Retinal pigment epithelial cell (primary cell): ENCODE results near the gene NXPE1.
"Not testable (repeated sequence)": the region's sequence is repeated elsewhere in the genome, so short reads cannot be mapped to it uniquely, and the experiment has no call there.

Source experiments
- DNase-seq: peaks from one replicate; pipeline ENCODE4 v3.0.0-alpha.2; 2010; ENCODE audit warnings: low read depth
- H3K4me3 ChIP-seq: 2 replicates; pipeline ENCODE4 v1.5.1; 2011; ENCODE audit warnings: mild to moderate bottlenecking, low read length, control low read depth, moderate library complexity
- CTCF ChIP-seq: conservative IDR thresholded peaks from 2 replicates; pipeline ENCODE4 v1.5.1; 2011; ENCODE audit warnings: low read depth, low read length, control low read depth, inconsistent platforms

NXPE1 gene

GRCh38 chr11:114559425-114560310 lies at the start of gene NXPE1:
Gene NXPE1, minus strand, starts transcription at chr11:114559881. Its CDS starts 8,680 bp downstream, at chr11:114551201.
- no peak within 1 kb of the TSS for H3K4me3 ChIP-seq
- no peak for DNase-seq
- TF ChIP-seq CTCF = no peak

- no peak for TF ChIP-seq CTCF
- H3K4me3 ChIP-seq = no peak overlapping the region
- DNase-seq = no peak
These were observed 49.7 kb upstream of the NXPE1 start for GRCh38 chr11:114609429-114609828.

- not testable (repeated sequence) for DNase-seq, H3K4me3 ChIP-seq
These were observed 48.9 kb upstream of the NXPE1 start for GRCh38 chr11:114608605-114609004.

- DNase-seq = no peak
- no peak overlapping the region for H3K4me3 ChIP-seq
- TF ChIP-seq CTCF = no peak
These were observed 48.2 kb upstream of the NXPE1 start for GRCh38 chr11:114607753-114608459.

GRCh38 chr11:114606802-114607075 lies 47.1 kb upstream of the NXPE1 start:
- DNase-seq = not testable (repeated sequence)

DNA sequence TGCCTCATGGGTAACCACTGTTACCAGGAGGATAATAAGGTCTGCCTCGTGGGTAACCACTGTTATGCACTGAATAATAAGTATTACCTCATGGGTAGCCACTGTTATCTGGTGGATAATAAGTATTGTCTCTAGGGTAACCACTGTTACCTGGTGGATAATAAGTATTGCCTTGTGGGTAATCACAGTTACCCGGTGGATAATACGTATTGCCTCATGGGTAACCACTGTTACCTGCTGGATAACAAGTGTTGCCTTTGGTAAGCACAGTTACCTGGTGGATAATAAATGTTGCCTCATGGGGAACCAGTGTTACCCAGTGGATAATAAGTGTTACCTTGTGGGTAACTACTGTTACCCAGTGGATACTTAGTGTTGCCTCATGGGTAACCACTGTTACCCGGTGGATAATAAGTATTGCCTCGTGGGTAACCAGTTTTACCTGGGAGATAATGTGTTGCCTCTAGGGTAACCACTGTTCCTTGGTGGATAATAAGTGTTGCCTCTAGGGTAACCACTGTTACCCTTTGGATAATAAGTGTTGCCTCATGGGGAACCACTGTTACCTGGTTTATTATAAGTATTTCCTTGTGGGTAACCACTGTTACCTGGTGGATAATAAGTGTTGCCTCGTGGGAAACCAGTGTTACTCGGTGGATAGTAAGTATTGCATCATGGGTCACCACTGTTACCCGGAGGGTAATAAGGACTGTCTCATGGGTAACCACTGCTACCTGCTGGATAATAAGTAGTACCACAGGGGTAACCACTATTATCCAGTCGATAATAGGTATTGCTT lies 46.5 kb upstream of the NXPE1 start:
- no peak for TF ChIP-seq CTCF
- H3K4me3 ChIP-seq = no peak overlapping the region
- DNase-seq = no peak

More at GRCh38 chr11:114606802-114607075, 47.1 kb upstream of the NXPE1 start:
- not testable (repeated sequence) for H3K4me3 ChIP-seq

DNA sequence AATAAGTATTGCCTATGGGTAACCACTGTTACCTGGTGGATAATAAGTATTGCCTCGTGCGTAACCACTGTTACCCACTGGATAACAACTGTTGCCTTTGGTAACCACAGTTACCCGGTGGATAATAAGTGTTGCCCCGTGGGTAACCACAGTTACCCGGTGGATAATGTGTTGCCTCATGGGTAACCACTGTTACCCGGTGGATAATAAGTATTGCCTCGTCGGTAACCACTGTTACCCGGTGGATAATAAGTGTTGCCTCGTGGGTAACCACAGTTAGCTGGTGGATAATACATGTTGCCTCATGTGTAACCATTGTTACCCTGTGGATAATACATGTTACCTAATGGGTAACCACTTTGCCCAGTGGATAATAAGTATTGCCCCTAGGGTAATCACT lies 45.7 kb upstream of the NXPE1 start:
- H3K4me3 ChIP-seq = no peak overlapping the region
- TF ChIP-seq CTCF = no peak
- DNase-seq = no peak
